Spleen (tissue), 7 donors: ENCODE measurements around the gene IL23A.

Source experiments
- POLR2A ChIP-seq, 3 donors: fragments of 450-650 bp; IDR thresholded peaks; one replicate each; pipeline ENCODE4 v1.5.1; 2017; ENCODE audit warnings: antibody characterized with exemption in 3 of 3, mild to moderate bottlenecking in 1 of 3
- TF ChIP-seq, protein P1 (sequence below), 11 experiments: fragments of 200-600 bp in 7 of 11; fragments of 450-650 bp in 4 of 11; sonication (generic) in 4 of 11; IDR thresholded peaks in 8 of 11; conservative IDR thresholded peaks in 3 of 11; 1 replicate in 7 of 11; 2 replicates in 4 of 11; pipeline versions ENCODE4 v1.4.0 to v1.8.0; 2016 to 2021; ENCODE audit warnings: antibody characterized with exemption in 11 of 11, inconsistent platforms in 4 of 11, mild to moderate bottlenecking in 1 of 11
- donor health status: DM: no; HTN: no; CAD: no; lungs with moderate emphysema.
- donor health status: DM: no; HTN: no; CAD: no.
- donor health status: DM: no; HTN: no; CAD: no.

DNA sequence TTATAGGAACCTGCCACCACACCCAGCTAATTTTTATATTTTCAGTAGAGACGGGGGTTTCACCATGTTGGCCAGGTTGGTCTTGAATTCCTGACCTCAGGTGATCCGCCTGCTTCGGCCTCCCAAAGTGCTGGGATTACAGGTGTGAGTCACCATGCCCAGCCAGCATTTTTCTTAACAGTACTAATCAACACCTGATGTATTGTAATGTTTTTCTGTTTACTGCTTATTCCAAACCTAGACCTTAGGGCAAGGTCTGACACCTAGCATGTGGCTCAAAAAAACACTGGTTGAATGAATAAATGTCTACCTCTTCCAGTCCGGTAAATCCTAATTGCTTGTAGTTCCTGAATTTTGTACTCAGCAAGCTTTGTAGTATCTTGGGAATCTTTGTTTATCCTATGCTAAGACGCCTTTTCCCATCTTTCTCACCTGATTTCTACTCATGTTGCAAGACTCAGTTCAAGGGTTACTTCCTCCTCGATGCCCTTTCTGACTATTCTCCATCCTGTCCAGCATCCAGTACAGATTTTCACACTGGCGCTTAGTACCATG is 7.7 kb upstream of the IL23A start:
- TF ChIP-seq POLR2A (IDR thresholded peaks at IDR 0.05) = no peak
- TF ChIP-seq, protein P1, sequence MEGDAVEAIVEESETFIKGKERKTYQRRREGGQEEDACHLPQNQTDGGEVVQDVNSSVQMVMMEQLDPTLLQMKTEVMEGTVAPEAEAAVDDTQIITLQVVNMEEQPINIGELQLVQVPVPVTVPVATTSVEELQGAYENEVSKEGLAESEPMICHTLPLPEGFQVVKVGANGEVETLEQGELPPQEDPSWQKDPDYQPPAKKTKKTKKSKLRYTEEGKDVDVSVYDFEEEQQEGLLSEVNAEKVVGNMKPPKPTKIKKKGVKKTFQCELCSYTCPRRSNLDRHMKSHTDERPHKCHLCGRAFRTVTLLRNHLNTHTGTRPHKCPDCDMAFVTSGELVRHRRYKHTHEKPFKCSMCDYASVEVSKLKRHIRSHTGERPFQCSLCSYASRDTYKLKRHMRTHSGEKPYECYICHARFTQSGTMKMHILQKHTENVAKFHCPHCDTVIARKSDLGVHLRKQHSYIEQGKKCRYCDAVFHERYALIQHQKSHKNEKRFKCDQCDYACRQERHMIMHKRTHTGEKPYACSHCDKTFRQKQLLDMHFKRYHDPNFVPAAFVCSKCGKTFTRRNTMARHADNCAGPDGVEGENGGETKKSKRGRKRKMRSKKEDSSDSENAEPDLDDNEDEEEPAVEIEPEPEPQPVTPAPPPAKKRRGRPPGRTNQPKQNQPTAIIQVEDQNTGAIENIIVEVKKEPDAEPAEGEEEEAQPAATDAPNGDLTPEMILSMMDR (IDR thresholded peaks at IDR 0.05 in 8 of 11, conservative IDR thresholded peaks at IDR 0.05 in 3 of 11) = no peak
